Activated gamma-delta T cell treated with Interleukin-2 at 50 U/mL for 16 hours (primary cell): ENCODE data around the gene WBP2.
A peak's percentile ranks its signal among the peaks of the same experiment; 100 is the strongest.
"Not testable (repeated sequence)": the region's sequence is repeated elsewhere in the genome, so short reads cannot be mapped to it uniquely, and the experiment has no call there.

Experiments used
- DNase-seq: peaks from one replicate; pipeline ENCODE4 v3.0.0-alpha.2; 2020

The WBP2 gene

GRCh38 chr17:75865404-75866188 is 10.5 kb upstream of the WBP2 start:
- DNase-seq: not testable (repeated sequence)

- not testable (repeated sequence) for DNase-seq
These were observed 9.8 kb upstream of the WBP2 start for GRCh38 chr17:75864887-75865286.

- DNase-seq: peak; percentile 49
These were observed 9.3 kb upstream of the WBP2 start for GRCh38 chr17:75864448-75864871.

- DNase-seq: no peak
These were observed 6.8 kb upstream of the WBP2 start for GRCh38 chr17:75861927-75862317.

GRCh38 chr17:75859358-75859757 is 4.2 kb upstream of the WBP2 start:
- DNase-seq: not testable (repeated sequence)

- peak; percentile 44 for DNase-seq
These were observed 1.1 kb upstream of the WBP2 start for GRCh38 chr17:75856062-75856756.

- DNase-seq: no peak
These were observed 240 bp downstream of the WBP2 start for GRCh38 chr17:75854881-75855309.

- no peak for DNase-seq
These were observed 910 bp downstream of the WBP2 start for GRCh38 chr17:75854101-75854748.

- DNase-seq: no peak
These were observed 1.7 kb downstream of the WBP2 start for GRCh38 chr17:75853433-75853832.

GRCh38 chr17:75851693-75851991 is 3.5 kb downstream of the WBP2 start:
- not testable (repeated sequence) for DNase-seq

GRCh38 chr17:75850928-75851692 is 4.0 kb downstream of the WBP2 start:
- DNase-seq: no peak

GRCh38 chr17:75849724-75850123 is 5.4 kb downstream of the WBP2 start:
- DNase-seq: no peak

GRCh38 chr17:75849279-75849646 is 5.9 kb downstream of the WBP2 start:
- DNase-seq: no peak

GRCh38 chr17:75848523-75849278 is 6.4 kb downstream of the WBP2 start:
- DNase-seq: peak; percentile 82

- no peak for DNase-seq
These were observed 7.3 kb downstream of the WBP2 start for GRCh38 chr17:75847614-75848522.

- DNase-seq: no peak
These were observed 8.2 kb downstream of the WBP2 start for GRCh38 chr17:75846692-75847613.

- no peak for DNase-seq
These were observed 9.0 kb downstream of the WBP2 start for GRCh38 chr17:75845933-75846691.

GRCh38 chr17:75845058-75845711 is 9.9 kb downstream of the WBP2 start:
- DNase-seq: peak; percentile 48

GRCh38 chr17:75844530-75845057 is 10.5 kb downstream of the WBP2 start:
- no peak for DNase-seq
